ENCODE data around the gene KCNMA1.

DNA sequence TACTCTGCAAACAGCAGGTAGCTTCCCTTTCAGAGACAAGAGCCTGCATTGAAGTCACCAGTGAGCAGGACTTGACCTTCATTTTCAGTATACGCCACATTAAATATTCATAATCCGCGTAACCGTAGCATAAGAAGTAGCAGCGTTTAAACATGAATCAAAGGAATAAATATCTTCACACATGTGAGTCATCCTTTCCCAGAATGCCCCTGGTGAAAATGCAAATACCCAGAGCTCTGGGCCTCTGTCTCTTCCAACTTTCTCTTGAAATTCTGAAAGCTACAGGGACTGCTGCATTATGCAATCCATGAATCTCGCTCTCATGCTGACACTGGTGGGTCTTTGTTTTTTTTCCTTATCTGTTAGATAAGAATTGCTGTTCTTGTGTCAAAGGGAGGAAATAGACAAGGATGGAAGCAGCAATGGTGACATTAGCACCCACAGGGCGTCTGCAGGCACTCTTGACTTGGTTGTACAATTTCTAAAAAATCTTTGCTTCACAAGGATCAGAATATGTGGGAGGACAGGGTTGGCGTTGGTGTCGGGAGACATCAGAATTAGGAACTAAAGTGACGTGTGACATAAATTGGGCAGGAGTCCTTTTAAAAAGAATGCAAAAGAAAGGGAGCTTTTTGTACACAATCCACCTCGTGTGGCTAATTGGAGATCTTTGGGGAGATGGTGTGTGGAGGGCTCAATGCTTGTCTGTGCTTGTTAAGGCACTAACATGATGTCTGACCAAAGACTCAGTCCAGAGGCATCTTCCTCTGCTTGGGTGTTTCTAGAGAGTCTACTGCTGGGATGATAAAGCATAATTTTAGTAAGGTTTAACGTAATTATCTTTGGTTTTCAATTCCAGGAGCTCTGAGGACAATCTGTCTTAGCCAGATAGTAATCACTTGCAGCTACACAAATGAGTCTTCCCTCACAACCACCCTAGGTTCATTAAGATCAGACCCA, 390.3 kb downstream of the KCNMA1 start:
- no peak for TF ChIP-seq POLR2A (IDR thresholded peaks at IDR 0.05)
- TF ChIP-seq, protein P1, sequence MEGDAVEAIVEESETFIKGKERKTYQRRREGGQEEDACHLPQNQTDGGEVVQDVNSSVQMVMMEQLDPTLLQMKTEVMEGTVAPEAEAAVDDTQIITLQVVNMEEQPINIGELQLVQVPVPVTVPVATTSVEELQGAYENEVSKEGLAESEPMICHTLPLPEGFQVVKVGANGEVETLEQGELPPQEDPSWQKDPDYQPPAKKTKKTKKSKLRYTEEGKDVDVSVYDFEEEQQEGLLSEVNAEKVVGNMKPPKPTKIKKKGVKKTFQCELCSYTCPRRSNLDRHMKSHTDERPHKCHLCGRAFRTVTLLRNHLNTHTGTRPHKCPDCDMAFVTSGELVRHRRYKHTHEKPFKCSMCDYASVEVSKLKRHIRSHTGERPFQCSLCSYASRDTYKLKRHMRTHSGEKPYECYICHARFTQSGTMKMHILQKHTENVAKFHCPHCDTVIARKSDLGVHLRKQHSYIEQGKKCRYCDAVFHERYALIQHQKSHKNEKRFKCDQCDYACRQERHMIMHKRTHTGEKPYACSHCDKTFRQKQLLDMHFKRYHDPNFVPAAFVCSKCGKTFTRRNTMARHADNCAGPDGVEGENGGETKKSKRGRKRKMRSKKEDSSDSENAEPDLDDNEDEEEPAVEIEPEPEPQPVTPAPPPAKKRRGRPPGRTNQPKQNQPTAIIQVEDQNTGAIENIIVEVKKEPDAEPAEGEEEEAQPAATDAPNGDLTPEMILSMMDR (IDR thresholded peaks at IDR 0.05) = no peak
